Epithelial cell of proximal tubule (primary cell): ENCODE results near the gene ZNRF3. TPM values are rescaled to one million over a fixed set of nuclear protein-coding genes. Genes with fewer than 3 reads are reported as not detected.

Experiments used
- DNase-seq: peaks from one replicate; pipeline ENCODE4 v3.0.0-alpha.2; 2011; ENCODE audit warnings: low read depth
- H3K4me3 ChIP-seq: 2 replicates; pipeline ENCODE4 v1.5.1; 2011; ENCODE audit warnings: low read depth, mild to moderate bottlenecking, low read length
- CTCF ChIP-seq: conservative IDR thresholded peaks from 2 replicates; pipeline ENCODE4 v1.5.1; 2012; ENCODE audit warnings: low read depth, mild to moderate bottlenecking, low read length
- total RNA-seq: library from RNA; depleted of rRNA; stranded (reverse); fragments of >200 nt; gene quantifications from 2 replicates; pipeline ENCODE4 v1.2.3, GENCODE V29; 2015

The ZNRF3 gene
- total RNA-seq, 1 donor from 2014 or later = 15.6 TPM

- no peak for TF ChIP-seq CTCF
- no peak overlapping the region for H3K4me3 ChIP-seq
- no peak for DNase-seq
These were observed 112.2 kb downstream of the ZNRF3 start for GRCh38 chr22:28995551-28995950.

- no peak overlapping the region for H3K4me3 ChIP-seq
- TF ChIP-seq CTCF = no peak
- no peak for DNase-seq
These were observed 114.0 kb downstream of the ZNRF3 start for GRCh38 chr22:28997342-28997741.

GRCh38 chr22:28998681-28999080, 115.3 kb downstream of the ZNRF3 start:
- DNase-seq = no peak
- TF ChIP-seq CTCF = no peak

GRCh38 chr22:28999510-28999909, 116.1 kb downstream of the ZNRF3 start:
- DNase-seq = no peak
- TF ChIP-seq CTCF = no peak
- no peak overlapping the region for H3K4me3 ChIP-seq

More at GRCh38 chr22:28998681-28999080, 115.3 kb downstream of the ZNRF3 start:
- no peak overlapping the region for H3K4me3 ChIP-seq

- TF ChIP-seq CTCF = no peak
- H3K4me3 ChIP-seq = no peak overlapping the region
- no peak for DNase-seq
These were observed 116.7 kb downstream of the ZNRF3 start for GRCh38 chr22:28999919-29000556.

- DNase-seq = no peak
- TF ChIP-seq CTCF = no peak
These were observed 117.3 kb downstream of the ZNRF3 start for GRCh38 chr22:29000641-29001040.

GRCh38 chr22:29002603-29003002, 119.2 kb downstream of the ZNRF3 start:
- no peak for DNase-seq
- no peak for TF ChIP-seq CTCF
- no peak overlapping the region for H3K4me3 ChIP-seq

More at GRCh38 chr22:29000641-29001040, 117.3 kb downstream of the ZNRF3 start:
- no peak overlapping the region for H3K4me3 ChIP-seq
